ENCODE results near the gene CAPN10. TPM values are rescaled to one million over a fixed set of nuclear protein-coding genes. Genes with fewer than 3 reads are reported as not detected.

The CAPN10 gene
- total RNA-seq, 1 donor from 2014 or later: 62.7 TPM

- no peaks in the 10 kb centered on the region for H3K27me3 Mint-ChIP-seq (ENCODE audit: low read depth)
- H3K36me3 Mint-ChIP-seq (ENCODE audit: low read depth): no peaks in the 10 kb centered on the region
- no peaks in the 10 kb centered on the region for H3K9me3 Mint-ChIP-seq
- H3K4me1 Mint-ChIP-seq: no peaks in the 10 kb centered on the region
- TF ChIP-seq, protein P1, sequence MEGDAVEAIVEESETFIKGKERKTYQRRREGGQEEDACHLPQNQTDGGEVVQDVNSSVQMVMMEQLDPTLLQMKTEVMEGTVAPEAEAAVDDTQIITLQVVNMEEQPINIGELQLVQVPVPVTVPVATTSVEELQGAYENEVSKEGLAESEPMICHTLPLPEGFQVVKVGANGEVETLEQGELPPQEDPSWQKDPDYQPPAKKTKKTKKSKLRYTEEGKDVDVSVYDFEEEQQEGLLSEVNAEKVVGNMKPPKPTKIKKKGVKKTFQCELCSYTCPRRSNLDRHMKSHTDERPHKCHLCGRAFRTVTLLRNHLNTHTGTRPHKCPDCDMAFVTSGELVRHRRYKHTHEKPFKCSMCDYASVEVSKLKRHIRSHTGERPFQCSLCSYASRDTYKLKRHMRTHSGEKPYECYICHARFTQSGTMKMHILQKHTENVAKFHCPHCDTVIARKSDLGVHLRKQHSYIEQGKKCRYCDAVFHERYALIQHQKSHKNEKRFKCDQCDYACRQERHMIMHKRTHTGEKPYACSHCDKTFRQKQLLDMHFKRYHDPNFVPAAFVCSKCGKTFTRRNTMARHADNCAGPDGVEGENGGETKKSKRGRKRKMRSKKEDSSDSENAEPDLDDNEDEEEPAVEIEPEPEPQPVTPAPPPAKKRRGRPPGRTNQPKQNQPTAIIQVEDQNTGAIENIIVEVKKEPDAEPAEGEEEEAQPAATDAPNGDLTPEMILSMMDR (conservative IDR thresholded peaks at IDR 0.05): no peak
- H3K27ac Mint-ChIP-seq (ENCODE audit: unreplicated experiment): no peak overlapping the region
- H3K4me3 Mint-ChIP-seq: no peak overlapping the region
- DNase-seq (ENCODE audit: low read depth, low spot score): no peak
Measured at GRCh38 chr2:240597419-240598181, 11.1 kb downstream of the CAPN10 start.

- no peak for DNase-seq (ENCODE audit: low read depth, low spot score)
- H3K4me1 Mint-ChIP-seq: no peaks in the 10 kb centered on the region
- TF ChIP-seq, protein P1 (conservative IDR thresholded peaks at IDR 0.05): no peak
- H3K36me3 Mint-ChIP-seq (ENCODE audit: low read depth): no peaks in the 10 kb centered on the region
- H3K9me3 Mint-ChIP-seq: no peaks in the 10 kb centered on the region
- no peak overlapping the region for H3K27ac Mint-ChIP-seq (ENCODE audit: unreplicated experiment)
- H3K4me3 Mint-ChIP-seq: no peak overlapping the region
- H3K27me3 Mint-ChIP-seq (ENCODE audit: low read depth): no peaks in the 10 kb centered on the region
Measured at GRCh38 chr2:240598311-240598911, 11.9 kb downstream of the CAPN10 start.

DNA sequence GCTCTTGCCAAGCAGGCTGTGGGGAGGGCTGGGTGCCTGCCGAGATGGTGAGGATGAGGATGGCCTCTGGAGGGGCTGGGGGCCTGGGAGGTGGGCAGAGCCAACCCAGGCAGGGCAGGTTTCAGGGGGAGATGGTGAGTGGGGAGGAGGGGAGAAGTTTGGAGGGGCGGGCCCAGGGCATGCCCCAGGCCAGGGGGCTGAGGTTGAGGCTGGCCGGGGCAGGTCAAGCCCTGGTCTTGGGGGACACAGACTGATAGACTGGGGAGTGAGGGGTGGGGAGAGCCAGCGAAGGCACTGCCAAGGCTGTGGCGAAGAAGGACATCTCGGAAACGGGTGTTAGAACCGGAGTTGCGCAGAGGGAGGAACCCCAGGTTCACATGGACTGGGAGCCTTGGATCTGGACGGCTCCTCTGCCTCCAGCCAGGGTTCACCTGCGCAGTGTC, 12.6 kb downstream of the CAPN10 start:
- Mint-ChIP-seq H3K4me1 (no peaks in the 10 kb centered on the region), H3K9me3 (no peaks in the 10 kb centered on the region), H3K36me3 (ENCODE audit: low read depth) (no peaks in the 10 kb centered on the region), H3K27me3 (ENCODE audit: low read depth) (no peaks in the 10 kb centered on the region), H3K4me3 (no peak overlapping the region), H3K27ac (ENCODE audit: unreplicated experiment) (no peak overlapping the region)
- TF ChIP-seq, protein P1 (conservative IDR thresholded peaks at IDR 0.05): no peak
- no peak for DNase-seq (ENCODE audit: low read depth, low spot score)

- Mint-ChIP-seq H3K4me1 (peaks cover 7% of the 10 kb centered on the region), H3K4me3 (no peak overlapping the region), H3K27me3 (ENCODE audit: low read depth) (no peaks in the 10 kb centered on the region), H3K9me3 (no peaks in the 10 kb centered on the region), H3K36me3 (ENCODE audit: low read depth) (no peaks in the 10 kb centered on the region), H3K27ac (ENCODE audit: unreplicated experiment) (no peak overlapping the region)
- TF ChIP-seq, protein P1 (conservative IDR thresholded peaks at IDR 0.05): no peak
- no peak for DNase-seq (ENCODE audit: low read depth, low spot score)
Measured at GRCh38 chr2:240600451-240600961, 14.0 kb downstream of the CAPN10 start.

DNA sequence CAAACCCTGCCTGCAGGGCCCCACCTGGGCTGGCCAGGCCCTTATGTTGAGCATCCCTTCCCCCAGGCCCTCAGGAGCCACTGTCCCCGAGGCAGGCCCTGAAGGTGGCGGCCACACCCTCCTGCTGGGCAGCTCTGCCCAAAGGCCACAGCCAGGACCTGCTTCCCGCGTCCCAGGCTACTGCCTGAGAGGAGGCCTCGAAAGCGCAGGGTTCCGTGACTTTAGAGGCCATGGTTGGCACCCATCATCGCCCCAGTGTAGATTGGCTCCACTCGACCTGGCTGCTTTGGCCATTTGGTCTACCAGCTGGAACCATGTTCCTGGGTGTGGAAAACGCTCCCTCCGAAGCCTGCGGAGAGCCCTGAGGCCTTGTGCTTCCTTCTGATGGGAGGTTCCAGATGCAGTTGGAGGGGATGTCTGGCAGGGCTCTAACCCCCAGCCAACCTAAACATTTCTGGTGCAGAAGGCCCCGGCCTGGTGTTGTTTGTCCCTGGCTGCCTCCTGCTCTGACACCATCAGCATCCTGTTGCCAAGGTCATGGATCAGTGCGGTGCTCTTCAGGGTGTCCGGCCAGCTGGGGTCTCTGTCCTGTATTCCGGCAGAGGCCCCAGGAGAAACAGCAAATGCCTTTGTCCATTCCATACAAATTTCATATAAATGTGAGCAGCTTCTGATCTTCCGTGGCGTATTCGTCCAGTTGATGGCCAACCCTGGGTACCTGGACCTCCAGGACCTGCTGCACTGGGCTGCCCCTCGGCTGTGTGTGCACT, 14.7 kb downstream of the CAPN10 start:
- Mint-ChIP-seq H3K4me1 (peaks cover 7% of the 10 kb centered on the region), H3K27me3 (ENCODE audit: low read depth) (no peaks in the 10 kb centered on the region), H3K36me3 (ENCODE audit: low read depth) (no peaks in the 10 kb centered on the region), H3K4me3 (no peak overlapping the region), H3K27ac (ENCODE audit: unreplicated experiment) (no peak overlapping the region), H3K9me3 (no peaks in the 10 kb centered on the region)
- TF ChIP-seq, protein P1 (conservative IDR thresholded peaks at IDR 0.05): no peak
- no peak for DNase-seq (ENCODE audit: low read depth, low spot score)

All from neural crest cell (in vitro differentiated cells).